Activated CD8-positive, alpha-beta T cell treated with anti-CD3 and anti-CD28 coated beads, Interleukin-2, amount 10 ng/mL, durations not matched to agents 7 days and 5 days (primary cell): ENCODE data around the gene FRMD1. TPM values are rescaled to one million over a fixed set of nuclear protein-coding genes. Genes with fewer than 3 reads are reported as not detected.

ENCODE experiments used
- ATAC-seq: fragments of 150-1000 bp; cut with Tn5 transposase; one replicate; pipeline ENCODE4 v1.10.0; 2021; ENCODE audit warnings: moderate library complexity
- CTCF ChIA-PET: fragments of 350-600 bp; sonication (Branson Sonifier 250); formaldehyde crosslinking; loops from one replicate; lab custom pipeline; 2021; ENCODE audit warnings: antibody characterized with exemption; lab: Charles Lee
- POLR2A ChIA-PET: fragments of 350-600 bp; sonication (Branson Sonifier 250); formaldehyde crosslinking; loops from one replicate; lab custom pipeline; 2021; ENCODE audit warnings: antibody characterized with exemption; lab: Charles Lee
- DNase-seq: peaks from one replicate; pipeline ENCODE4 v3.0.0-alpha.2; 2020
- H3K27ac Mint-ChIP-seq: one replicate; pipeline ENCODE4 v1.8.0; 2021; ENCODE audit warnings: mild to moderate bottlenecking, mixed read lengths
- H3K27me3 Mint-ChIP-seq: one replicate; pipeline ENCODE4 v1.8.0; 2021; ENCODE audit warnings: low read depth, mixed read lengths
- H3K36me3 Mint-ChIP-seq: one replicate; pipeline ENCODE4 v1.8.0; 2021; ENCODE audit warnings: low read depth, mixed read lengths
- H3K4me1 Mint-ChIP-seq: one replicate; pipeline ENCODE4 v1.8.0; 2021; ENCODE audit warnings: low read depth, mixed read lengths
- H3K4me3 Mint-ChIP-seq: one replicate; pipeline ENCODE4 v1.8.0; 2021; ENCODE audit warnings: mild to moderate bottlenecking, mixed read lengths
- H3K9me3 Mint-ChIP-seq: one replicate; pipeline ENCODE4 v1.8.0; 2022; ENCODE audit warnings: mixed read lengths; ENCODE audit not compliant: insufficient read depth
- total RNA-seq, 2 experiments: library from RNA; stranded (reverse); gene quantifications; one replicate each; pipeline ENCODE4 v1.2.3, GENCODE V29; 2021

The FRMD1 gene
- total RNA-seq, 2 experiments from 2014 or later, result not detected

DNA sequence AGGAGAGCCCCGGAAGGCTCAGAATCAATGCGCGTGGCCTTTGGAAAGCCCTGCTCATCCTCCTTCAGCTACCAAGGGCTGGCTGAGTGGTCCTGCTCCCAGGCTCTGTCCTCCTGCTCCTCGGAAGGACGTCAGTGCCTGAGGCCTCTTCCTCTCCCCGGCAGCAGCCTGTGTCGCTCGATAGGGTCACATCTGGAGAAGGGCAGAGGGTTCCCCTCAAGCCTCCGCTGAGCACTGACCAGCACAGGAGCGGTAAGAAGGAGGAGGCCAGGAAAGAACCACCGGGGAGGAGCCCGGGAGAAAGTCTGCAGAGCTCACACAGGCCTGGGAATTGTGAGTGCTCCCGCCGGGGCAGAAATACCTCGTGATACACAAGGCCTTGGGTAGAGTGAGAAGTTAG, 60.3 kb downstream of the FRMD1 start:
- no peaks in the 10 kb centered on the region for H3K4me1 Mint-ChIP-seq
- H3K27ac Mint-ChIP-seq, result no peak overlapping the region
- DNase-seq (no peak), ATAC-seq (no peak)
- CTCF ChIA-PET, result no interaction called here
- H3K36me3 Mint-ChIP-seq, result no peaks in the 10 kb centered on the region
- no peak overlapping the region for H3K4me3 Mint-ChIP-seq
- POLR2A ChIA-PET, result no interaction called here
- no peaks in the 10 kb centered on the region for H3K27me3 Mint-ChIP-seq
- peaks cover 7% of the 10 kb centered on the region for H3K9me3 Mint-ChIP-seq

DNA sequence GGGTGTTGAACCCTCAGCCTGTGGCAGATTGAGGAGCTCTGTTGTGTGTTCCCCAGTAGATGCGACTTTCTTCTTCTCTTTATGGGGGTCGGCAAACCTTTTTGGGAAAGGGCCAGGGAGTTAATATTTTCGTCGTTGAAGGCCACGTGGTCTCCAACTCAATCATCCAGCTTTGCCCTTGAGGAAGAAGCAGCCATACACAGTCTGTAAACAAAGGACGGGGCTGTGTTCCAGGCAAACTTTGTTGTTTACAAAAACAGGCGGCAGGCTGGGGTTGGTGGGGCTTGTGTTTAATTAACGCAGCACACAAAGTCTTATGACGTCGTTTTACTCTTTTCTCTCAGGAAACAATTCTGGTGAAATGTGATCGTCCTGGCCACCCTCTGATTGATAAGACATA, 61.4 kb downstream of the FRMD1 start:
- Mint-ChIP-seq H3K4me1 (no peaks in the 10 kb centered on the region), H3K4me3 (no peak overlapping the region), H3K36me3 (no peaks in the 10 kb centered on the region), H3K27ac (no peak overlapping the region), H3K9me3 (peaks cover 7% of the 10 kb centered on the region), H3K27me3 (no peaks in the 10 kb centered on the region)
- DNase-seq (no peak), ATAC-seq (no peak)
- POLR2A ChIA-PET, result no interaction called here
- CTCF ChIA-PET, result no interaction called here

- POLR2A ChIA-PET, result no interaction called here
- no peak overlapping the region for H3K27ac Mint-ChIP-seq
- ATAC-seq (no peak), DNase-seq (no peak)
- H3K9me3 Mint-ChIP-seq, result peaks cover 11% of the 10 kb centered on the region
- CTCF ChIA-PET, result no interaction called here
- H3K36me3 Mint-ChIP-seq, result no peaks in the 10 kb centered on the region
- H3K4me3 Mint-ChIP-seq, result no peak overlapping the region
- no peaks in the 10 kb centered on the region for H3K4me1 Mint-ChIP-seq
- H3K27me3 Mint-ChIP-seq, result no peaks in the 10 kb centered on the region
Measured at GRCh38 chr6:168016721-168017525, 62.1 kb downstream of the FRMD1 start.

DNA sequence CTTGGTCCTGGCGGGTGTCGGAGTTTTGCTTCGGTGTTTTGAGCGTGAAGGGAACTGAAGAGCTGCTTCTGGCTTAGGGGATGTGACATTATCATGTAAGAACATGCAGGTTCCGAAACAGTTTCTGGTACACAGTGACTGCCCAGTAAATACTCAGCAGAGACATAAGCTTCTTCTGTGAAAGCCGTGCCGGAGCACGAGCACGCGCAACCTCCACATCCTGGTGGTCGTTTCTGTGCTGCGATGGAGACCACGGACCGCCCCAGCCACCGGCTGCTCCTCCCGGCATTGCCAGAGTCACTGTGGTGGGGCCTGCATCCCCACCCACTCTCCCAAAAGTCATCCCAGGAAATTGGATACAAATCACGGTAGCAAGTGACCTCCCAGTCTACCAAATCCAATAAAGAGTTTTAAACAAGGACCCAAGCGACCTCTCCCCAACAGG, 62.8 kb downstream of the FRMD1 start:
- Mint-ChIP-seq H3K4me3 (no peak overlapping the region), H3K36me3 (no peaks in the 10 kb centered on the region), H3K27me3 (no peaks in the 10 kb centered on the region), H3K4me1 (no peaks in the 10 kb centered on the region), H3K9me3 (peaks cover 18% of the 10 kb centered on the region), H3K27ac (no peak overlapping the region)
- POLR2A ChIA-PET, result no interaction called here
- DNase-seq, result no peak
- CTCF ChIA-PET, result no interaction called here
- no peak for ATAC-seq

- CTCF ChIA-PET, result no interaction called here
- H3K27ac Mint-ChIP-seq, result no peak overlapping the region
- DNase-seq, result no peak
Measured at GRCh38 chr6:168015482-168016175, 63.4 kb downstream of the FRMD1 start.

GRCh38 chr6:168015009-168015408, 64.0 kb downstream of the FRMD1 start:
- ChIA-PET POLR2A (no interaction called here), CTCF (no interaction called here)
- H3K4me1 Mint-ChIP-seq, result no peaks in the 10 kb centered on the region
- DNase-seq (no peak), ATAC-seq (no peak)
- no peak overlapping the region for H3K4me3 Mint-ChIP-seq
- no peak overlapping the region for H3K27ac Mint-ChIP-seq
- H3K36me3 Mint-ChIP-seq, result peaks cover 2% of the 10 kb centered on the region
- peaks cover 28% of the 10 kb centered on the region for H3K9me3 Mint-ChIP-seq
- H3K27me3 Mint-ChIP-seq, result no peaks in the 10 kb centered on the region

More at GRCh38 chr6:168015482-168016175, 63.4 kb downstream of the FRMD1 start:
- POLR2A ChIA-PET, result no interaction called here
- Mint-ChIP-seq H3K27me3 (no peaks in the 10 kb centered on the region), H3K36me3 (peaks cover 2% of the 10 kb centered on the region), H3K4me1 (no peaks in the 10 kb centered on the region), H3K9me3 (peaks cover 23% of the 10 kb centered on the region), H3K4me3 (no peak overlapping the region)
- ATAC-seq, result no peak

GRCh38 chr6:168014428-168014827, 64.6 kb downstream of the FRMD1 start:
- peaks cover 28% of the 10 kb centered on the region for H3K9me3 Mint-ChIP-seq
- no peak overlapping the region for H3K4me3 Mint-ChIP-seq
- ATAC-seq (no peak), DNase-seq (no peak)
- ChIA-PET CTCF (no interaction called here), POLR2A (no interaction called here)
- H3K36me3 Mint-ChIP-seq, result peaks cover 2% of the 10 kb centered on the region
- no peak overlapping the region for H3K27ac Mint-ChIP-seq
- H3K27me3 Mint-ChIP-seq, result no peaks in the 10 kb centered on the region
- H3K4me1 Mint-ChIP-seq, result no peaks in the 10 kb centered on the region

GRCh38 chr6:168013250-168013915, 65.6 kb downstream of the FRMD1 start:
- Mint-ChIP-seq H3K4me1 (no peaks in the 10 kb centered on the region), H3K27ac (no peak overlapping the region), H3K36me3 (peaks cover 2% of the 10 kb centered on the region), H3K9me3 (peaks cover 31% of the 10 kb centered on the region), H3K4me3 (no peak overlapping the region), H3K27me3 (no peaks in the 10 kb centered on the region)
- ChIA-PET CTCF (no interaction called here), POLR2A (no interaction called here)
- DNase-seq, result no peak
- ATAC-seq, result no peak

DNA sequence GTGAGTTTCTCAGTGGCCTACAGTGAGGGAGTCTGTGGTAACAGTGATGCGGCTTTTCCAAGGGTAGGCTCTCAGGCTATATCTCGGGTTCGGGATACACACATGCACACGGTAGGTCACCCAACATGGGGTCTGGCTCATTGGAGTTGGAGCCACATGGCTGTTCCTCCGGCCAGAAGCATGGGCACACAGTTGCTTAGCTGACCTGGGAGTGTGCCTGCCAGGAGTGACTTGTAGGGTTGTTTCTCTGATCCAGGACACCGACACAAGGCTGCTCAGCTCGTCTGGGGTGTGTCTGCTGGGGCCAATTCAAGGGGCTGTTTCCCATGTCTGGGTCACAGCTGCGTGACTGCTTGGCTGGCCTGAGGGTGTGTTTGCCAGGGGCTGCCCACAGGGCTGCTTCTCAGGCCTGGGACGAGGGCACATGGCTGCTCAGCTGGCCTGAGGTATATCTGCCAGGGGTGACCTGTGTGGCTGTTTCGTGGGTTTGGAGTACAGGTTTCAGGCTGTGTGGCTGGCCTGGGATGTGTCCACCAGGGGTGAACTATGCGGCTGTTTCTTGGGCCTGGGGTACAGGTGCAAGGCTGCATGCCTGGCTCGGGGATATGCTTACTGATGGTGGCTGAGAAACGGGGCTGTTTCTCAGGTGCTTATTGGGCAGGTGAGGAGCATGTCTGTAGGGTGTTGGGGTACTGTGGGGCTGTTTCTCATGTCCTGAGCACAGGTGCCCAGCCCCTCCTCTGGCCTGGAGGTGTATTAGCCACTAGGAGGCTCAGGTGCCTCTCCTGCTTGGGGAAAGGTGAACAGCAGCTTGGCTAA, 66.4 kb downstream of the FRMD1 start:
- Mint-ChIP-seq H3K4me3 (no peak overlapping the region), H3K27ac (no peak overlapping the region), H3K4me1 (no peaks in the 10 kb centered on the region), H3K9me3 (peaks cover 31% of the 10 kb centered on the region), H3K36me3 (peaks cover 2% of the 10 kb centered on the region), H3K27me3 (no peaks in the 10 kb centered on the region)
- CTCF ChIA-PET, result no interaction called here
- ATAC-seq, result no peak
- no peak for DNase-seq
- POLR2A ChIA-PET, result no interaction called here

DNA sequence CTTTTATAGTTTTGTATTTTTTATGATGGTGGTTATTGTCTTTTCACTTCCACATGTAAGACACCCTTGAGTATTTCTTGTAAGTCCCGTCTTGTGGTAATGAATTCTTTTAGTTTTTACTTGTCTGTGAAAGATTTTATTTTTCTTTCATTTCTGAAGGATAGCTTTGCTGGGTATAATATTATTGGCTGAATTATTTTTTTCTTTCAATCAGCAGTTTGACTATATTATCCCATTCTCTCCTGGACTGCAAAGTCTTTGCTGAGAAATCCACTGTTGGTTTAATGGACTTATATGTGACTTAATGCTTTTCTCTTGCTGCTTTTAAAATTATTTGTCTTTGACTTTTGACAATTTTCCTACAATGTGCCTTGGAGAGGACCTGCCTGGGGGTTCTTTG, 67.7 kb downstream of the FRMD1 start:
- CTCF ChIA-PET, result no interaction called here
- Mint-ChIP-seq H3K4me3 (no peak overlapping the region), H3K36me3 (peaks cover 2% of the 10 kb centered on the region), H3K27ac (no peak overlapping the region), H3K4me1 (no peaks in the 10 kb centered on the region), H3K9me3 (peaks cover 31% of the 10 kb centered on the region), H3K27me3 (no peaks in the 10 kb centered on the region)
- no peak for ATAC-seq
- no peak for DNase-seq
- POLR2A ChIA-PET, result no interaction called here

DNA sequence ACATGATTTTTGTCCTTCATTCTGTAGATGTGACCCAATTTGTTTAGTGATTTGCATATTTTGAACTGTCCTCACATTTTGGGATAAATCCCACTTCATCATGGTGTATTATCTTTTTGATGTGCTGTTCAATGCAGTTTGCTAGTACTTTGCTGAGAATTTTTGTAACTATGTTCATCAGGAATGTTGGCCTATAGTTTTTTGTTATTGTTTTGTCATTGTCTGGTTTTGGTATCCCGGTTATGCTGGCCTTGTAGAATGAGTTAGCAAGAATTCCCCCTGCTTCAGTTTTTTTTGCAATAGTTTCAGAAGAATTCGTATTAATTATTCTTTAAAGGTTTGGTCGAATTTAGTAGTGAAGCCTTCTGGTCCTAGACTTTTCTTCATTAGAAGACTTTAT, 69.7 kb downstream of the FRMD1 start:
- Mint-ChIP-seq H3K27ac (no peak overlapping the region), H3K27me3 (no peaks in the 10 kb centered on the region), H3K9me3 (peaks cover 24% of the 10 kb centered on the region), H3K4me1 (no peaks in the 10 kb centered on the region), H3K4me3 (no peak overlapping the region), H3K36me3 (peaks cover 2% of the 10 kb centered on the region)
- no peak for DNase-seq
- CTCF ChIA-PET, result no interaction called here
- POLR2A ChIA-PET, result no interaction called here
- ATAC-seq, result no peak
